NCI-H2171 (cell line): Measurements from ENCODE around the gene PTPRD.
"Not testable (repeated sequence)": the region's sequence is repeated elsewhere in the genome, so short reads cannot be mapped to it uniquely, and the experiment has no call there.

ENCODE experiments used
- DNase-seq: peaks from one replicate; lab custom pipeline; 2025; lab: John Stamatoyannopoulos, UW

PTPRD gene

DNA sequence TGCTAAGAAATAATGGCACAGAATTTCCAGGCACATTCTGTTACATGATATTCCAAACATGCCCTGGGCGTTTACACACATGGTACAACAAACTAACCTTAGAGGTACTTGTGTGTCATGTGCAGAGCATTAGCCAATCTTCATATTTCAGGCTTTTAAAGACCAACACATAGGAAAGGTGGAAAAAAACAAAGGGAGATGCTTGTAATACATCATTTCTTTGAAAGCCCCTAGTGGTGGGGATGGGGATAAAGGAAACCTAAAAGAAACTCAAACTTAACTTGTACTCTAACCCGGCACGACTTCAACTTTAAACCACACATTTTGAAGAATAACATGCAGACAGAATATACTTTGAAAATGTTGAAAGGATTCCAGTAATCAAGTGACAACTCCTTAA lies 133.6 kb downstream of the PTPRD start:
- no peak for DNase-seq

- DNase-seq, result not testable (repeated sequence)
These were observed 163.6 kb downstream of the PTPRD start for GRCh38 chr9:10449201-10449617.

- DNase-seq, result no peak
These were observed 165.8 kb downstream of the PTPRD start for GRCh38 chr9:10447036-10447435.

DNA sequence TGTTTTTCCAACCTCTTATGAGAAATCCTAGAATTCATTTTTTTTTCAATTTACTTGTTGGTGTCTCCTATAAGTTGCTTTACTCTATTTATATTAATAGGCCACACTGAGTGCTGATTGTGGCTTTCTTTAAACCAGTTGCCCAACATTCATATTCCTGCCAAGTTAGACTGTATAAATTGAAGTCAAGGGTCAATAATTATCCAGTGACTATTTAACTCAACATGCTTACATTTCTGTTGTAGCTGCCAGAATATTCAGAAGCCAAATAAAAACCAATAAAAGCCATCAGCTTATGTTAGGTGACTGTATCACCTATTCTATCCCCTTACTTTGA lies 169.0 kb downstream of the PTPRD start:
- no peak for DNase-seq

DNA sequence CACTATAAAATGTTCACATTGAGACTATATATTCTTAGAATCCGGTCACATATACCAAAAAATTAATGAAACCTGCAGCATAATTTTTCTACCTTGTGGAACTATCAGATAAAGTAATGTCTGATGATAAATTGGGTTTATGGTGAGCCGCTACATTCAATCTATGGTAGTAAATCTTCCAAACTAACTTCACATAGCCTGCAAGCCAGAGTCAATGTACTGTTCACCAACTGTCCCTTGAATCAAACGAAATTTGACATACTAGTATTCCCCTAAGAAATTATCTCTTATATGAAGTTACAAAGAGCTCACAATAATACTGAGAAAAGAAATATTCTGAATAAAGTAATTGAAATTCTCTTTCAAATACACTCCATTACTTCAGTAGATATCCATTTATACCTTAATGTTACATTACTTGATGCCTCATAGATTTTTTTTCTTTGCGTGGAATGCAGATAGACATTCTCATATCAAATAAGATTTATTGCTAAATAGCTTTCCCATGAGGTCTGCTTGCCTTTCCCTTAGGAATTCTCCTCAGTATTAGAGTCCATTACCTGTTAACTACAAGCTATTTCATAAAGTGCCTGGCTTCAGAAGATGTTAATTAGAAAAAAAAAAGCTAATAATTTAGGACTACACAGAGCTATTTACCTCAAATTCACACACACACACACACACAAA lies 169.5 kb downstream of the PTPRD start:
- DNase-seq, result no peak

DNA sequence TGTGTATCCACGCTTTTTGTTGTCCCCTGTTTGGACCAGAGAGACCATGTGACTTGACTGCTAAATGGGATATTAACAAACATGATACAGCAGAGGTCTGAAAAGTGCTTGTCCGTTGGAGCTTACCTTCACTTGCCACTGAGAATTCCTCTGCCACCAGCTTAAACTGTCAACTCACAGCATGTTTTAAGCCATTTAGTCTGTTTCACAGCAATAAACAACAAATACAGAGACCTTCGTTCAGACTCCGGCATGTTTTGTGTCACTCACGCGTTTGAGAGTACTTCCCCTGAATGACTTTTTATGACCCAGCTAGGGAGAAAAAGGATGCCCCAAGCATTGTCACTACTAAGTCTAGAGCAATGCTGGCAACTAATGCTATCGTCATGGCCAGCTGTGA lies 173.8 kb downstream of the PTPRD start:
- no peak for DNase-seq

DNA sequence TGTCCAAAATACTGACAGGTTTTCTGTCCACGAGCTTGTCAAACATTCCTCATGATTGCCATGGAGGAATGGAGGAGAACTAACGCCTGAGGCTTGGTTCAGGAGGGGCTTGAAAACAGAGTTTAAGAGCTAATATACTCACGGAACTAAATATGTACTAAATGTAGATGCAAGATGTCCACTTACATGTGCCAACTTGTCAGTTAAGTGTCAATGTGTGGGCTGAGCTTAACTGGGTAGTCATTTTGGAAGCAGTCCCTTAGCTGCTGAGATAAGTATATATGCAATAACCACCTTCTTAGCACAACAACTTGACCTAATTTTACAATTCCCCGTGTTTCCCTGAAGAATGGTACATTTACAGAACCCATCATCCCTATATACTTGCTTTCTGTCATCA lies 176.0 kb downstream of the PTPRD start:
- no peak for DNase-seq

DNA sequence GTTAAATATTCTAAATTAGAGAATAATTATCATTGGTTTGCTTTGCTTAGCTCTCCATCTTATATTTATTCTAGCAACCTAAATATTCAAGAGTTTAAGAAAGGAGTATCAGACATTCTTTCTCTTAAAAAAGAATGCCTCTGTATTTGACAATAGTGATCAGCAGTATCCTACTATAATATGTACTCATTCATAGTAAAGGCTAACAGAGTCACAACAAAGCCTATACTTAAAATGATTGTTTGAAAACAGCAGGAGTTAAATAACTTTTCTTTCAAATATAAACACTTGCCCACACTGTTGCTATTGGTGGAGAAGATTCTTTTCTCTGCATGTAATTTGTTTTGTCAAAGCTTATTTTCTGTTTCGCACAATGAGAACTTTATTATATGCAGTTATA lies 178.4 kb downstream of the PTPRD start:
- DNase-seq, result no peak

- DNase-seq, result no peak
These were observed 201.5 kb downstream of the PTPRD start for GRCh38 chr9:10411272-10411671.

- no peak for DNase-seq
These were observed 209.5 kb downstream of the PTPRD start for GRCh38 chr9:10403283-10403682.

DNA sequence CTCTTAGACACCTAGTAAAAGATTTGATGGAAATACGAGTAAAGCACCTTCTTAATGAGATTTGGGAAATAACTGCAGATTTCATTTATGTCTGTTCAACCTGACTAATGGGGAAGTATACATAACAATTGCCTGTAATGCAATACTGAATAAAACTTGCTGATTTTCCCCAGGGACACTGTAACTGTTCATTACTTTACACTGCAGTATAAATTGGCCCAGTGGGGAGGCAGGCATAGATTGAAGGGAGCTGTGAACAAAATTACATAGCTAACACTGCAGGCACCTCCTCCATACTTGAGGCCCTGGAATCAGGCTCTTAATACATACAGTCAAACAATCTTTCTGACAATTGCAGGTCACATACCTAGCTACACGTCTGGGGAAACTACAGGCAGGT lies 216.2 kb downstream of the PTPRD start:
- DNase-seq, result peak; percentile 19

- no peak for DNase-seq
These were observed 225.5 kb downstream of the PTPRD start for GRCh38 chr9:10387282-10387681.

DNA sequence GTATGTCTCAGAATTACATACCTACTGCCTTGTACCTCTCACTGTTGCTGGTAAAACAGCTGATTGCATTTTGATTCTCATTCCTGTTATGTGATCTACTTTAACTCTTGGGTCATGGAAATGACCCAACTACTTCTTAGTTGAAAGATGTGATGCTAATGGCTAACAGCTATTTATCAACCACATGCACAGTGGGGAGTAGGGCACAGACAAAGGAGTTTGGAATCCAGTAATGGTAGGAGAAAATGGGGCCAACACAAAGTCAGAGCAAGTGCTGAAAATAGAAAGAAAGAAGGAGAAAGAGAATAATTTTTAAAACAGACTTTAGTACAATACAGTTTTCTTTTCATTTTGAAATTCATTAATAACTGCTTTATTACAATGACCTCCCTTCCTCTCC lies 241.0 kb downstream of the PTPRD start:
- DNase-seq, result no peak

- DNase-seq, result peak; percentile 4
These were observed 246.5 kb downstream of the PTPRD start for GRCh38 chr9:10366171-10366779.

DNA sequence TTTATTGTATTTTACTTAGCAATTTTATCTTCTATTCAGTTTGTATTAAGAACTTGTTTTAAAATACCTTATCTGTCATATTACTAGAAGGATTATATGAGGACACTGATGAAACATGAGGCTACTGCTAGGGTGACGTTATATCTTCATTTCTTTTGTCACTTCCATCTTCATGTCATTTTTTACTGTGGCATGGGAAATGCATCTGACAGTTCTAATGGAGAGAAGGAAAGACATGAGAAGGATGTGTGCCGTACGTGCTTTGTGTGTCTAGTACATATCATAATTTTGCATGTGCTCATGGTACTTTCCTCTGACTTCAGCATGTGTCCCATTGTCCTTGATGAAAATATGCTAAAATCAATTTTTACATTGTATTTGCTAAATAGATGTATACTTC lies 258.2 kb downstream of the PTPRD start:
- DNase-seq, result no peak

DNA sequence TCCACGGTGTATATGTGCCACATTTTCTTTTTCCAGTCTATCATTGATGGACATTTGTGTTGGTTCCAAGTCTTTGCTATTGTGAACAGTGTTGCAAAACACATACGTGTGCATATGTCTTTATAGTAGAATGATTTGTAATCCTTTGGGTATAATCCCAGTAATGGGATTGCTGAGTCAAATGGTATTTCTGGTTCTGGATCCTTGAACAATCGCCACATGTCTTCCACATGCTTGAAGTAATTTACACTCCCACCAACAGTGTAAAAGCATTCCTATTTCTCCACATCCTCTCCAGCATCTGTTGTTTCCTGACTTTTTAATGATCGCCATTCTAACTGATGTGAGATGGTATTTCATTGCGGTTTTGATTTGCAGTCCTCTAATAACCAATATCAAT lies 267.2 kb downstream of the PTPRD start:
- not testable (repeated sequence) for DNase-seq

GRCh38 chr9:10341057-10341456 lies 271.7 kb downstream of the PTPRD start:
- no peak for DNase-seq

DNA sequence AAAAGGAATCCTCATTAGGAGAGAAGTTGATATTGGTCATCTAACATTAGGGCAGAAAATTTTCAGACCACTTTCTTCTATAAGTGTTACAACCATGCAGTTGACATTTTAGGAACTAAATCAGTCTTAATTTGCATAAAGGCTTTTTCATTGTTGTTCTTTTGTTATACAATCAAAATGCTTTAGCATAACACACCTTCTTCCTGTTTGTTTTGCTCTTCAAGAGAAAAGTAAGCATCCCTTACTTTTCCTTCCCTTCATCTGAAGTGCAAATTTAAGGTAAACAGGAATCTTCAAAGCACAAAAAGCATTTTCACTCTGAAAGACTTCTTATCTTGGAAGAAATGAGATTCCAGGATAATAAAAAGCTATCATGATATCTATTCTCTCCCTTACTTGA lies 273.6 kb downstream of the PTPRD start:
- no peak for DNase-seq

DNA sequence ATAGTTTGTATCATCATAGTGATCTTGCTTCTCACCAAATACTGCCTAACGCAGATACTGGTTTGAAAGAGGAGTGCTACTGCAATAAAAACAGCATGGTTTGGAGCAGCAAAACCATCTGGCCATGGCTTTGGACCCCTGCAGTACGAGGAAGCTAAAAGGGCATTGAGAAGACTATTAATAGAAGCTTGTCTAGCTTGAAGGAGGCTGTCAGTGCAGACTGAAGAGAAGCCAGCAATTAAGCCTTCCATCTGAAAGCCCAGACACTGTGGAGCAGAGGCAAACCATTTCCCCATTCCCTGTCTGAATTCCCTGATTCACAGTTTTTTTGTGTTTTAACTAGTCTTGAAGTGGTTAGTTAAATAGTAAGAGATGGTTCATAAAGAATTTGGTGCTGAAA lies 281.6 kb downstream of the PTPRD start:
- DNase-seq, result no peak

- DNase-seq, result no peak
These were observed 330.7 kb downstream of the PTPRD start for GRCh38 chr9:10282084-10282483.

GRCh38 chr9:10274988-10275387 lies 337.8 kb downstream of the PTPRD start:
- DNase-seq, result no peak

- no peak for DNase-seq
These were observed 338.6 kb downstream of the PTPRD start for GRCh38 chr9:10274175-10274574.

GRCh38 chr9:10272830-10273229 lies 340.0 kb downstream of the PTPRD start:
- DNase-seq, result no peak
